Islet precursor cell (in vitro differentiated cells): ENCODE measurements around the gene PDE4A.

Experiments
- DNase-seq: peaks from one replicate; pipeline ENCODE4 v3.0.0-alpha.2; 2018

The PDE4A gene

GRCh38 chr19:10516671-10517286, 96.4 kb downstream of the PDE4A start:
- DNase-seq = no peak

GRCh38 chr19:10517361-10517759, 97.0 kb downstream of the PDE4A start, which contains the start of gene S1PR5:
Gene S1PR5 (minus strand): TSS chr19:10517447. CDS start chr19:10515011, 2,436 bp downstream.
- DNase-seq = peak; percentile 78

- DNase-seq = peak; percentile 80
These were observed 97.6 kb downstream of the PDE4A start for GRCh38 chr19:10517760-10518443.

- no peak for DNase-seq
These were observed 98.4 kb downstream of the PDE4A start for GRCh38 chr19:10518444-10519361.
